ENCODE measurements around the gene HIPK3.
"Not testable (repeated sequence)": the region's sequence is repeated elsewhere in the genome, so short reads cannot be mapped to it uniquely, and the experiment has no call there.

The HIPK3 gene

GRCh38 chr11:33259869-33260268 lies 2.7 kb downstream of the HIPK3 start:
- no peak for DNase-seq (ENCODE audit: low spot score)

GRCh38 chr11:33261350-33261749 lies 4.2 kb downstream of the HIPK3 start:
- DNase-seq (ENCODE audit: low spot score), result not testable (repeated sequence)

- DNase-seq (ENCODE audit: low spot score), result no peak
Measured at GRCh38 chr11:33262011-33262645, 4.9 kb downstream of the HIPK3 start.

GRCh38 chr11:33263549-33263948 lies 6.4 kb downstream of the HIPK3 start:
- peak; percentile 64 for DNase-seq (ENCODE audit: low spot score)

- no peak for DNase-seq (ENCODE audit: low spot score)
Measured at GRCh38 chr11:33264926-33265325, 7.7 kb downstream of the HIPK3 start.

GRCh38 chr11:33266393-33267215 lies 9.4 kb downstream of the HIPK3 start:
- no peak for DNase-seq (ENCODE audit: low spot score)

- DNase-seq (ENCODE audit: low spot score), result no peak
Measured at GRCh38 chr11:33268945-33269540, 11.9 kb downstream of the HIPK3 start.

GRCh38 chr11:33269822-33270221 lies 12.6 kb downstream of the HIPK3 start:
- no peak for DNase-seq (ENCODE audit: low spot score)

- DNase-seq (ENCODE audit: low spot score), result no peak
Measured at GRCh38 chr11:33271059-33271458, 13.9 kb downstream of the HIPK3 start.

GRCh38 chr11:33272338-33273107 lies 15.3 kb downstream of the HIPK3 start:
- no peak for DNase-seq (ENCODE audit: low spot score)

- no peak for DNase-seq (ENCODE audit: low spot score)
Measured at GRCh38 chr11:33273656-33274055, 16.5 kb downstream of the HIPK3 start.

GRCh38 chr11:33280411-33280810 lies 23.2 kb downstream of the HIPK3 start:
- DNase-seq (ENCODE audit: low spot score), result no peak

- DNase-seq (ENCODE audit: low spot score), result no peak
Measured at GRCh38 chr11:33281758-33282157, 24.6 kb downstream of the HIPK3 start.

- no peak for DNase-seq (ENCODE audit: low spot score)
Measured at GRCh38 chr11:33284818-33285217, 27.6 kb downstream of the HIPK3 start.

GRCh38 chr11:33290319-33290718 lies 33.1 kb downstream of the HIPK3 start:
- no peak for DNase-seq (ENCODE audit: low spot score)

- no peak for DNase-seq (ENCODE audit: low spot score)
Measured at GRCh38 chr11:33291004-33291777, 34.0 kb downstream of the HIPK3 start.

GRCh38 chr11:33292311-33292710 lies 35.1 kb downstream of the HIPK3 start:
- DNase-seq (ENCODE audit: low spot score), result no peak

GRCh38 chr11:33294224-33294623 lies 37.0 kb downstream of the HIPK3 start:
- DNase-seq (ENCODE audit: low spot score), result no peak

- DNase-seq (ENCODE audit: low spot score), result no peak
Measured at GRCh38 chr11:33294797-33295196, 37.6 kb downstream of the HIPK3 start.

- DNase-seq (ENCODE audit: low spot score), result no peak
Measured at GRCh38 chr11:33296695-33297094, 39.5 kb downstream of the HIPK3 start.

GRCh38 chr11:33303541-33303940 lies 46.4 kb downstream of the HIPK3 start:
- no peak for DNase-seq (ENCODE audit: low spot score)

GRCh38 chr11:33306821-33307220 lies 49.6 kb downstream of the HIPK3 start:
- not testable (repeated sequence) for DNase-seq (ENCODE audit: low spot score)
